OCI-LY3 (cell line): Measurements from ENCODE around the gene GRIN2D.

Source experiments
- H2AFZ ChIP-seq: fragments of 200-600, 300-600 bp; shearing (Covaris generic); 2 replicates; pipeline ENCODE4 v1.6.0; 2014; ENCODE audit warnings: antibody characterized with exemption, low read depth, low read length
- H3K27ac ChIP-seq: fragments of 200-600, 300-600 bp; sonication (generic); 2 replicates; pipeline ENCODE4 v1.5.1; 2014; ENCODE audit warnings: mild to moderate bottlenecking, low read length, moderate library complexity, mixed read lengths
- H3K27me3 ChIP-seq: fragments of 200-600, 300-600 bp; sonication (generic); 2 replicates; pipeline ENCODE4 v1.6.1; 2014; ENCODE audit warnings: low read depth, low read length, mixed read lengths
- H3K36me3 ChIP-seq: fragments of 200-600, 300-600 bp; sonication (generic); replicated peaks from 2 replicates; pipeline ENCODE3; 2014; ENCODE audit warnings: low read depth, low read length, mixed read lengths
- H3K4me1 ChIP-seq: fragments of 300-600, 200-600 bp; sonication (generic); 2 replicates; pipeline ENCODE4 v1.6.1; 2014; ENCODE audit warnings: low read length, mixed read lengths
- H3K4me2 ChIP-seq: fragments of 200-600, 300-600 bp; sonication (generic); 2 replicates; pipeline ENCODE4 v1.6.1; 2014; ENCODE audit warnings: low read length, mixed read lengths
- H3K4me3 ChIP-seq: fragments of 300-600, 200-600 bp; sonication (generic); 2 replicates; pipeline ENCODE4 v1.5.1; 2014; ENCODE audit warnings: antibody characterized with exemption, mild to moderate bottlenecking, low read length, moderate library complexity
- H3K79me2 ChIP-seq: fragments of 300-600, 200-600 bp; shearing (Covaris generic); 2 replicates; pipeline ENCODE4 v1.6.1; 2014; ENCODE audit warnings: mild to moderate bottlenecking, low read length, mixed read lengths
- H3K9ac ChIP-seq: fragments of 300-600, 200-600 bp; shearing (Covaris generic); 2 replicates; pipeline ENCODE4 v1.6.0; 2014; ENCODE audit warnings: mild to moderate bottlenecking, low read length, moderate library complexity
- H3K9me3 ChIP-seq: fragments of 200-600, 300-600 bp; shearing (Covaris generic); 2 replicates; pipeline ENCODE4 v1.6.1; 2014; ENCODE audit warnings: low read length, mixed read lengths; ENCODE audit not compliant: insufficient read depth
- H4K20me1 ChIP-seq: fragments of 200-600, 300-600 bp; sonication (generic); 2 replicates; pipeline ENCODE4 v1.6.1; 2016; ENCODE audit warnings: low read length, mixed read lengths; ENCODE audit not compliant: insufficient read depth
- EZH2phosphoT487 ChIP-seq: fragments of 200-600 bp; shearing (Covaris generic); IDR thresholded peaks from 2 replicates; pipeline ENCODE4 v1.6.1; 2018; ENCODE audit warnings: antibody characterized with exemption, mixed run types, low read depth
- TF ChIP-seq, protein P1 (sequence below): fragments of 200-600, 300-600 bp; sonication (generic); IDR thresholded peaks from 2 replicates; pipeline ENCODE4 v1.5.1; 2014; ENCODE audit warnings: antibody characterized with exemption, low read length, low read depth

The GRIN2D gene

DNA sequence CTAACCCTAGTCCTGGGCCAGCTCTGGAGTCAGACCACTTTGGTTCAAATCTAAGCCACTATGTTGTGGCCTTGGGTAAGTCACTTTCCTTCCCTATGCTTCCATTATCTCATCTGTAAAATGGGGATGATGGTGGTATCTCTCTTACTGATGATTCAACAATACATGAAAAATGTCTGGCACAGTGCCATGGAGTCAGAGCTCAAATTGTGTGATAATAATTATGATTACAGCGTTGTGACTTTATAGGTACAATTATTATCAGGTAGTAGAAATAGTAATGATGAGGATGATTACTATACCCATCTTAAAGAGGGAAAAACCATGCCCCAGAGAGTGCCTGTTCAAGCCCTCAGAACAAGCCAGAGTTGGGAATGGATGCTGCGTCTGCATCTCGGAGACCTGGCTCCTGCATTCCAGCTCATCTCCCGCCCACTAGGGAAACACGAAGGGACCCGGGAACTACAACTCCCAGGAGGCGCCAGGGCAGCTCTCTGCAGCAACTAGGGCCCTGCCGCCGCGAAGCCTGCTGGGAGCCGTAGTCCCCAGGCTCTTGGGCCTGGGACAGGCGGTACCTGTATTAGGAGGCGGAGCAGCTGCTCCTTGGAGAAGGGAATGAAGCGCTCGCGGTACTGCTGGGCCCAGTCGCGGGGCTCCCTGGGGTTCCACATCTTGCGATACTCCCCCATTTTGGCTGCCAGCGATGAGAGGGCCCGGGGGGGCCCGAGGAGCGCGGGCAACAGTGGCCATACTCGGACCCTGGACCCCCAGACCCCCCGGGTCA lies 30.6 kb upstream of the GRIN2D start:
- H3K79me2 ChIP-seq: no peaks in the 10 kb centered on the region
- no peaks in the 10 kb centered on the region for H3K9me3 ChIP-seq
- H3K9ac ChIP-seq: peak overlapping the region; percentile 97
- H3K4me1 ChIP-seq: peaks cover 13% of the 10 kb centered on the region
- H3K36me3 ChIP-seq: peaks cover 4% of the 10 kb centered on the region
- no peaks in the 10 kb centered on the region for H4K20me1 ChIP-seq
- H3K27me3 ChIP-seq: no peaks in the 10 kb centered on the region
- H2AFZ ChIP-seq: peak overlapping the region; percentile 29
- H3K4me3 ChIP-seq: peak overlapping the region; percentile 81
- H3K4me2 ChIP-seq: peak overlapping the region; percentile 83
- TF ChIP-seq, protein P1, sequence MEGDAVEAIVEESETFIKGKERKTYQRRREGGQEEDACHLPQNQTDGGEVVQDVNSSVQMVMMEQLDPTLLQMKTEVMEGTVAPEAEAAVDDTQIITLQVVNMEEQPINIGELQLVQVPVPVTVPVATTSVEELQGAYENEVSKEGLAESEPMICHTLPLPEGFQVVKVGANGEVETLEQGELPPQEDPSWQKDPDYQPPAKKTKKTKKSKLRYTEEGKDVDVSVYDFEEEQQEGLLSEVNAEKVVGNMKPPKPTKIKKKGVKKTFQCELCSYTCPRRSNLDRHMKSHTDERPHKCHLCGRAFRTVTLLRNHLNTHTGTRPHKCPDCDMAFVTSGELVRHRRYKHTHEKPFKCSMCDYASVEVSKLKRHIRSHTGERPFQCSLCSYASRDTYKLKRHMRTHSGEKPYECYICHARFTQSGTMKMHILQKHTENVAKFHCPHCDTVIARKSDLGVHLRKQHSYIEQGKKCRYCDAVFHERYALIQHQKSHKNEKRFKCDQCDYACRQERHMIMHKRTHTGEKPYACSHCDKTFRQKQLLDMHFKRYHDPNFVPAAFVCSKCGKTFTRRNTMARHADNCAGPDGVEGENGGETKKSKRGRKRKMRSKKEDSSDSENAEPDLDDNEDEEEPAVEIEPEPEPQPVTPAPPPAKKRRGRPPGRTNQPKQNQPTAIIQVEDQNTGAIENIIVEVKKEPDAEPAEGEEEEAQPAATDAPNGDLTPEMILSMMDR: no peak
- peak overlapping the region; percentile 85 for H3K27ac ChIP-seq

DNA sequence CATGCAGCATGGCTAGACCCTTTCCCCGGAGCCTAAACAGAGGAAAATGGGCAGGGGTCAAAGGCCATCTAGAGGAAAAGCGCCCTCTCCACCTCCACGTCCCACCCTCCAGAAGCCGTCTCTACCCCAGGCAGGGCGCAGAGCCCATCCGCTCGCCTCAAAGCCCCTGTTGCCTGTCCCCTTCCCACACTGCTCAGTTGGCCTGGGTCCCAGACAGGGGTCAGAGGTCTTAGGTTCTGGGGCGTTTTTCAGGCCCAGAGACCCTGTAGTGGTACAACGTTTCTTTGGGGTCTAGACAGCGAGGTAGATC lies 30.0 kb upstream of the GRIN2D start:
- peaks cover 4% of the 10 kb centered on the region for H3K36me3 ChIP-seq
- no peaks in the 10 kb centered on the region for H3K9me3 ChIP-seq
- H4K20me1 ChIP-seq: no peaks in the 10 kb centered on the region
- peak overlapping the region; percentile 29 for H2AFZ ChIP-seq
- peak overlapping the region; percentile 97 for H3K9ac ChIP-seq
- peak overlapping the region; percentile 85 for H3K27ac ChIP-seq
- peak overlapping the region; percentile 81 for H3K4me3 ChIP-seq
- no peaks in the 10 kb centered on the region for H3K79me2 ChIP-seq
- peaks cover 13% of the 10 kb centered on the region for H3K4me1 ChIP-seq
- TF ChIP-seq EZH2phosphoT487: no peak
- TF ChIP-seq, protein P1: no peak
- peak overlapping the region; percentile 83 for H3K4me2 ChIP-seq
- H3K27me3 ChIP-seq: no peaks in the 10 kb centered on the region

DNA sequence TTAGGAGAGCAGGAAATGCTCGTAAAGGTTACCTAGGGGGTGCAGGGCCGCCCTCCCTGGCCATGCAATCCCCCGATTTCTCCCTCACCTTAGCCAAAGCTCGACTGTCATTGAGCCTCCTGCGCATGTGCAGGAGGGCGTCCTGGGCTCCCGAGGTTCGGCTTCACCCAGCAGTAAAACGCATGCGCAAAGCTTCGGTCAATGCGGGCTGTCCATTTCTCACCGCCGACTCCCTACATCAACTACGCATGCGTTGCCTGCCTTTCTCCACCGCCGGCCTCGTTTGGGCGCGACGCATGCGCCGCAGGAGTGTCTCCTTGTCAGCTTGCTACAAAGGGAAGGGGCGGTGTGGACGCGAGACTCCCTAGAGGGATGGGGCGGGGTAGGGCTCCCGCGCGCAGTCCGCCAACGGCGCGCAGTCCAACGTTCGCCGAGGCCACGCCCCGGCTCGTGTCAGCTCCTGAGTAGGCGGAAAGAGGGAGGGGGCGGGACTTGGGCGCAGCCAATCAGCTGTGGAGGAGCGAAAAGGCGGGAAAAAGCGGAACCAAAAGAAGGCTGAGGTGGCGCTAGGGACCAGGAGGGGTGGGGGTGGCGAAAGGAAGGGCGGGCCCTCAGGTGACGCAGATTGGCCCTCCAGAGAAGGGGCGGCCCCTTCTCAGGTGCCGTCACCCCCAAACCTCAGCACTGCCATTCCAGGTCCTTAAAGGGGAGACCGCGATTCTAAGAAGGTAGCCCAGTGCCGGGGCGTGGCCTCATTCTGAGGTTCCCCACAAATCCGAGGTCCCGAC lies 29.5 kb upstream of the GRIN2D start, which contains the start of the genes SYNGR4 and TMEM143:
SYNGR4 (plus strand) TSS at position 558 of the 788 bp plus-strand sequence. CDS start 1,476 bp downstream, outside the sequence.
TMEM143 (minus strand) TSS at position 131 of the 788 bp plus-strand sequence; CDS start at position 111, 20 bp downstream.
- peaks cover 4% of the 10 kb centered on the region for H3K36me3 ChIP-seq
- peak within 1 kb of the TSS; percentile 98 for H3K4me2 ChIP-seq
- H3K27me3 ChIP-seq: no peaks in the 10 kb centered on the region
- no peaks in the 10 kb centered on the region for H3K79me2 ChIP-seq
- peak within 1 kb of the TSS; percentile 98 for H3K9ac ChIP-seq
- TF ChIP-seq, protein P1: no peak
- no peak for TF ChIP-seq EZH2phosphoT487
- H4K20me1 ChIP-seq: no peaks in the 10 kb centered on the region
- peak within 1 kb of the TSS; percentile 54 for H2AFZ ChIP-seq
- H3K9me3 ChIP-seq: no peaks in the 10 kb centered on the region
- H3K27ac ChIP-seq: peak within 1 kb of the TSS; percentile 85
- H3K4me3 ChIP-seq: peak within 1 kb of the TSS; percentile 84
- peaks cover 13% of the 10 kb centered on the region for H3K4me1 ChIP-seq
